Keratinocyte (primary cell): ENCODE results near the gene POLR2C.

Experiments
- EZH2 ChIP-seq: IDR thresholded peaks from one replicate; pipeline ENCODE4 v1.6.1; 2012; ENCODE audit warnings: inconsistent platforms, mild to moderate bottlenecking, low read length, moderate library complexity
- TF ChIP-seq, protein P1 (sequence below), 3 experiments: IDR thresholded peaks in 1 of 3; conservative IDR thresholded peaks in 1 of 3; optimal IDR thresholded peaks in 1 of 3; 2 replicates in 2 of 3; 3 replicates in 1 of 3; pipeline versions ENCODE3 to v1.5.1; 2011; ENCODE audit warnings: low read length in 3 of 3, mild to moderate bottlenecking in 3 of 3, moderate library complexity in 2 of 3, control low read depth in 1 of 3, inconsistent platforms in 1 of 3; ENCODE audit not compliant: insufficient read depth in 2 of 3; ENCODE audit errors: extremely low read depth in 1 of 3

DNA sequence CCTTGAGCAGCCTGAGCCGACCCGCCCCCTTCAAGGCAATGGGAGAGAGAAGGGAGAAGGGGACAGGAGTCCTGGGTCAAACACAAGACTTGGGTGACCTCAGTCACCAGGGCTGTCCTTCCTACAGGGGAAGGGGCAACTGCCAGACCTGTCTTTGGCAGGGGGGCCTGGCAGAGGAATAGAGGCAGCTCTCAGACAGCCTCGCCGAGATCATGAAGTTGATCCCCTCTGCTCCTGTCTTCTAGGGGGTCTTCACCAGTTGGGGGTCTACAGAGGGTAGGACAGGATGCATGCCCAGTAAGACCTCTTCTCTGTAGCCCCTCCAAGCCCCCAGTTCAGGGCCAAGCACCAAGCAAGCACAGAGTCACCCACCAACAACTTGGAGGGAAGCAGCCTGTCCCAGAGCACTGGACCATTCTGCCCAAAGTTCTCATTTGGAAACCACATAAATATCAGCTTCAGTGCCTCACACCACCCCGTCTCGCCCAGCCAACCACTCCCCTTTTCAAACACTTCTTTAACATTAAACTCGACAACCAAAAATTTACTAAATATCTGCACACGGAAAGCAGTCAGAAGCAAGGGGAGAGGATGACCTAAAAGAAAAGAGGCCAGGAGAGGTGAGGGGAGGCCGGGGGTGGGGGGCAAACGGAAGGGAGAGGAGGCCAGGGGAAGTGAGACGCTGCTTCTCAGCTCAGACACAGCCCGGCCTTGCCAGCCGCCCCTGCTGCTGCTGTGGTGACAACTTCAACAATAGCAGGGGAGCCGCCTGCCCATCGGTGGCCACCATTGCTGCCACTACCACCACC, 16.1 kb downstream of the POLR2C start:
- TF ChIP-seq EZH2: no peak
- TF ChIP-seq, protein P1, sequence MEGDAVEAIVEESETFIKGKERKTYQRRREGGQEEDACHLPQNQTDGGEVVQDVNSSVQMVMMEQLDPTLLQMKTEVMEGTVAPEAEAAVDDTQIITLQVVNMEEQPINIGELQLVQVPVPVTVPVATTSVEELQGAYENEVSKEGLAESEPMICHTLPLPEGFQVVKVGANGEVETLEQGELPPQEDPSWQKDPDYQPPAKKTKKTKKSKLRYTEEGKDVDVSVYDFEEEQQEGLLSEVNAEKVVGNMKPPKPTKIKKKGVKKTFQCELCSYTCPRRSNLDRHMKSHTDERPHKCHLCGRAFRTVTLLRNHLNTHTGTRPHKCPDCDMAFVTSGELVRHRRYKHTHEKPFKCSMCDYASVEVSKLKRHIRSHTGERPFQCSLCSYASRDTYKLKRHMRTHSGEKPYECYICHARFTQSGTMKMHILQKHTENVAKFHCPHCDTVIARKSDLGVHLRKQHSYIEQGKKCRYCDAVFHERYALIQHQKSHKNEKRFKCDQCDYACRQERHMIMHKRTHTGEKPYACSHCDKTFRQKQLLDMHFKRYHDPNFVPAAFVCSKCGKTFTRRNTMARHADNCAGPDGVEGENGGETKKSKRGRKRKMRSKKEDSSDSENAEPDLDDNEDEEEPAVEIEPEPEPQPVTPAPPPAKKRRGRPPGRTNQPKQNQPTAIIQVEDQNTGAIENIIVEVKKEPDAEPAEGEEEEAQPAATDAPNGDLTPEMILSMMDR (optimal IDR thresholded peaks at IDR 0.05 in 1 of 3, IDR thresholded peaks at IDR 0.05 in 1 of 3, conservative IDR thresholded peaks at IDR 0.05 in 1 of 3; ENCODE audit: extremely low read depth in 1 of 3, insufficient read depth in 2 of 3, low read length in 3 of 3): no peak
